CD4-positive, alpha-beta T cell treated with Interferon alpha-2 for 1 hour (primary cell): ENCODE results near the gene ZDHHC11B.
A peak's percentile ranks its signal among the peaks of the same experiment; 100 is the strongest.
"Not testable (repeated sequence)": the region's sequence is repeated elsewhere in the genome, so short reads cannot be mapped to it uniquely, and the experiment has no call there.

ENCODE experiments used
- DNase-seq, 2 donors: peaks; one replicate each; pipeline ENCODE4 v3.0.0-alpha.2; 2020 to 2022

Gene ZDHHC11B

GRCh38 chr5:714215-715118 is 70.1 kb downstream of the ZDHHC11B start:
- not testable (repeated sequence) for DNase-seq

DNA sequence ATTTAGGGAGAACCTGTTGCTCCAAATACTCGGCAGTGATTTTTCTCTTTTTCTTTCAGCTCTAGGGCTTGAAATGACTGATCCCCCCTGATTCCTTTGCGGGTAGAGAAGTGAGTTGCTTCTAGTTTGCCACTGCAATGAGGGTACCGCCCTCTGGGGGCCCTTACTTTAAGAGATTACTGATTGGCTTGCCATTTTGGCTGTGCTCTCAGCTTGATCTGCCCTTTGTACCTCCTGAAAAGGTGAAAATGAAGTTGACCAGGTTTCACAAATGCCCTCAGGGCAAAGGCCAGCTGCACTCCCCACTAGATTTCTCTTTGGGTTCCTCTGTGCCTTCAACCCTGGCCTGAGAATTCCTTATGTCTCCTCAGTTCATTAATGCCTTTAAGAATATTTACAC is 70.8 kb downstream of the ZDHHC11B start:
- not testable (repeated sequence) for DNase-seq

GRCh38 chr5:708848-709517 is 75.5 kb downstream of the ZDHHC11B start:
- not testable (repeated sequence) for DNase-seq

DNA sequence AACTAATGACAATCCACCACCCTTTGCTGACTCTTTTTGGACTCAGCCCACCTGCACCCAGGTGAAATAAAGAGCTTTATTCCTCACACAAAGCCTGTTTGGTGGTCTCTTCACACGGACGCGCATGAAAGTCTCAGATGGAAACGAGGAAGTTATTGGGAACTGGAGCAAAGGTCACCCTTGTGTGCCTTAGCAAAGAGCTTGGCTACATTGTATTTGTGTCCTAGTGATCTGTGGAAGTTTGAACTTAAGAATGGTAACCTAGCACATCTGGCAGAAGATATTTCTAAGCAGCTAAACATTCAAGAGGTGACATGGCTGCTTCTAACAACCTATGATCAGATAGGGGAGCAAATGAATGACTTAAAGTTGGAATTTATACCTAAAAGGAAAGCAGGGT is 76.2 kb downstream of the ZDHHC11B start:
- not testable (repeated sequence) for DNase-seq

DNA sequence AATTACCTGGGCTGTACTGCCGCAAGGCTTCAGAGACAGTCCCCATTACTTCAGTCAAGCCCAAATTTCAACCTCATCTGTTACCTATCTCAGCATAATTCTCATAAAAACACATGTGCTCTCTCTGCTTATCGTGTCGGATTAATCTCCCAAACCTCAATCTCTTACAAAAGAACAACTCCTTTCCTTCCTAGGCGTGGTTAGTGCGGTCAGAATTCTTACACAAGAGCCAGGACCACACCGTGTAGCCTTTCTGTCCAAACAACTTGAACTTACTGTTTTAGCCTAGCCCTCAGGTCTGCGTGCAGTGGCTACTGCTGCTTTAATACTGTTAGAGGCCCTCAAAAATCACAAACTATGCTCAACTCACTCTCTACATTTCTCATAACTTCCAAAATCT is 78.4 kb downstream of the ZDHHC11B start:
- not testable (repeated sequence) for DNase-seq

DNA sequence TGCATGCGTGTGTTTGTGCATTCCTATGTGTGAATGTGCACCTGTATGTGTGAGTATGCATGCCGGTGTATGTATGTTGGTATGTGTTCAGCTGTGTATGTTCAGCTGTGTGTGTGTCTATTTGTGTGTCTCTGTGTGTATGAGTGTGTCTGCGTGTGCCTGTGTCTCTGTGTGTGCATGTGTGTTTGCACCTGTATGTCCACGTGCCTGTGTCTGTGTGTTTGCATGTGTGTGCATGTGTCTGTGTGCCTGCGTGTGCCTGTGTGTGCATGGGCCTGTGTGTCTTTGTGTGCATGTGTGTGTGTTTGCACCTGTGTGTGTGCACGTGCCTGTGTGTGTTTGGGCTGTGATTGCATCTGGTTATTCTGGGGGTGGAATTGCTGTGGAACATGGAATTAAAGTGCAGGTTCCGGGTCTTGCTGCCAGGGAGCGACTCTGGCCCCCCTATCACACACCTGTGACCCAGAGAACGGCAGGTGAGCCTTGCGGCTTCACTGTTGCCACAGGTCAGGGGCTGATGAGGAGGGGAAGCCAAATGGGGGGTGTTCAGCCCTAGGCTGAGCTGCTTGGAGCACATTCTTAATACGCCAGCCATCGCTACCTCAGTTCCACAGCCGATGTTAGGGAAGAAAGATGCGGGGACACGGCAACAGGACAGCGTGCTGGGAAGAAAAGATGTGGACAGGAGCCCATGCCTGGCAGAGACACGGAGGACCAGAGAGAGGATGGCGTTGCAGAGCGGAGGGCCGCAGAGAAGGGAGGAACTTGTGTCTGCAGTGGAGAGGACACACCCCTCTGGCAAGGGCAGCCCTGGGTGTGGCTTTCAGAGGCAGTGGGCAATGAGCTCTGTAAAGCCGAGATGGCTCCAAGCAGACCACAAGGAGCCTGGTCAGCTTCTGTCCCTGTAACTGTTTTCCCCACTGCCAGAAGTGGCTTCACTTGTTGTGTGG is 87.5 kb downstream of the ZDHHC11B start:
- DNase-seq, result not testable (repeated sequence)

DNA sequence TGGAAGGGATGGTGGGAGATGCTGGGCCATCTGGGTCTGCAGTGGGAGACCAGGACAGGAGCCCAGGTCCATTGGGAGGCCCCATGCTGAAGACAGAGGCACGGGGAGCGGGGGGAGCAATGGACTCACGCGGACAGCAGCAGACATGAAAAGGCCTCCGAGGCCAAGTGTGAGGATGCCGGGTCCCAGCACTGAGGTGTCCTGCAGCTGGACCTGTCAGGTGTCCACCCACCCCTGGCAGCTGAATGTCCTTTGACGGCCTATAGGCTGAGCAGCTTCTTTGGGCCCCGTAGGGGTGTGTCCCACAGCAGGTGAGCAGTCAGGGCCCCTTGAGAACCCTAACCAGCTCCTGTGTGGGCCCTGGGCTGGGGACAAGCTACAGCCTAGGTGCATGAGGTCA is 88.3 kb downstream of the ZDHHC11B start:
- not testable (repeated sequence) for DNase-seq

GRCh38 chr5:695475-695874 is 89.1 kb downstream of the ZDHHC11B start:
- not testable (repeated sequence) for DNase-seq

GRCh38 chr5:694042-694431 is 90.5 kb downstream of the ZDHHC11B start:
- DNase-seq, result not testable (repeated sequence)

DNA sequence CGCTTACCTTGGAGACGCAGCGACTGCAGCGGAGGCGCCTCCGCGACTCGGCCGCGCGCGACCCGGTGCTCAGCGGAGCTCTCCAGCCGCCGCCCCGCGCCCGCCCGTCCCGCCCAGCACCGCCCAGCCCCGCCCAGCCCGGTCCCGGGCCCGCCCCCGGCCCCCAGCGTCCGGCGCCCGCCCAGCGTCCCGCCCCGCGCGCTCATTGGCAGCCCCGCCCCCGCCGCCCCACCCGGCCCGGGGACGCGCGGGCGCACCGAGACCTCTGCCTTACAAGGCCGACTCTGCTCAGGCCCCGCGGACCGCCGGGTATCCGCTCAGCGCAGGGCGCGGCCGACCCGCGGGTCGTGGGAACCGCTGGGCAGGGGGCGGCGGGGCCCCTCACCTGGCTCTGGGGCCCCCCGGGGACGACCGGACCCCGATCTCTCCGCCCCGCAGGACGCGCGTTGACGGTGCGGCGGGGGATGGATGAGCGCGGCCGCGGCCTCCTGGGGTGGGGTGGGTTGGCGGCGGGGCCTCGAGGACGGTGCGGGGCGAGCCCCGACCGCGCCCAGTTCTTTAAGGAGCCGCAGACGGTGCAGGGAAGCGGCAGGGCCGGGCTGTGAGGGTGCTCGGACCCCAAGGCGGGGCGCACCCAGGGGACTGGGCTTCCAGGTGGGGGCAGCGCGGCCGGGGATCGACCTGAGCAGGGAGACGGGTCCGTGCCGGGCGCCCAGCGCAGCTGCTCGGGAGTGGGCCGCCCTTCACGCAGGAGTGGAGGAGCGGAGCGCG is 91.1 kb downstream of the ZDHHC11B start, which contains the start of gene TPPP:
TPPP (minus strand) TSS at position 82 of the 771 bp plus-strand sequence. CDS start 15,292 bp downstream, outside the sequence.
- peak; percentile 76 to 88 for DNase-seq

- DNase-seq, result peak in 1 of 2 donors; percentile 44
These were observed 91.9 kb downstream of the ZDHHC11B start for GRCh38 chr5:692529-693041.

- DNase-seq, result no peak
These were observed 92.6 kb downstream of the ZDHHC11B start for GRCh38 chr5:691817-692528.

GRCh38 chr5:691049-691448 is 93.5 kb downstream of the ZDHHC11B start:
- not testable (repeated sequence) for DNase-seq

DNA sequence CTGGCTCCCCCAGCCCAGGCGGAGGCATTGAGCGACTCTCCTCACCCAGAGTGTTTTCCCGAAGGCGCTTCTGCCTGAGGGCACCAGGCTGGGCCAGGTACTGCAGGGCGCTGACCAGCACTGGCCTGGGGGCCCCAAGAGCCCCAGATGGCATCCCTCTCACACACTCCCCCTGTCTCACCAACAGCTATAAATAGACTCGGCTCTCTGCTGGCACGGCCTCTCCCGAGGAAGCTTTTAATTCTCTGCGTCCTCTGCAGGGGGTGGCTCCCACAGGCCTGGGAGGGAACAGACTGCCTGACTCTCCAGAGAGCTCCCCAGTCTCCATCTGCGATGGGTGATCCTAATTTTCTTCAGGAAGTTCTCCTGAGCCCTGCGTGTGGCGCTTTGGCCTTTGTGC is 94.2 kb downstream of the ZDHHC11B start:
- not testable (repeated sequence) for DNase-seq

GRCh38 chr5:688348-689010 is 96.0 kb downstream of the ZDHHC11B start:
- DNase-seq, result not testable (repeated sequence)

GRCh38 chr5:686936-687335 is 97.6 kb downstream of the ZDHHC11B start:
- not testable (repeated sequence) for DNase-seq

DNA sequence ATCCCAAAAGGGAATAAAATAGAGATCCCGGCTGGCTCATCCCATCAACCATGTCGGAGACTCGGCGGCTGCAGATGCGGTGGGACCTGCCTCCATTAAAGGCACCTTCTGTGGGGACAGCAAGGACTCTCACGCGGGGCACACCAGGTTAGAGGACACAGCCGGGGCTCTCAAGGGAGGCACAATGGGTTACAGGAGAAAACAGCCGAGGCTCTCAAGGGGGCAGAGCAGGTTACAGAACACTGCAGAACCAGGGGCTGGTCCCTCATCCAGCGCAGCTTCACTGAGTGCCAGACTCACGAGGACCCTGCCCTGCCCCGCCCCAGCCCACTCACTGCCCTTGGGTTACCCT is 98.4 kb downstream of the ZDHHC11B start:
- DNase-seq, result not testable (repeated sequence)

DNA sequence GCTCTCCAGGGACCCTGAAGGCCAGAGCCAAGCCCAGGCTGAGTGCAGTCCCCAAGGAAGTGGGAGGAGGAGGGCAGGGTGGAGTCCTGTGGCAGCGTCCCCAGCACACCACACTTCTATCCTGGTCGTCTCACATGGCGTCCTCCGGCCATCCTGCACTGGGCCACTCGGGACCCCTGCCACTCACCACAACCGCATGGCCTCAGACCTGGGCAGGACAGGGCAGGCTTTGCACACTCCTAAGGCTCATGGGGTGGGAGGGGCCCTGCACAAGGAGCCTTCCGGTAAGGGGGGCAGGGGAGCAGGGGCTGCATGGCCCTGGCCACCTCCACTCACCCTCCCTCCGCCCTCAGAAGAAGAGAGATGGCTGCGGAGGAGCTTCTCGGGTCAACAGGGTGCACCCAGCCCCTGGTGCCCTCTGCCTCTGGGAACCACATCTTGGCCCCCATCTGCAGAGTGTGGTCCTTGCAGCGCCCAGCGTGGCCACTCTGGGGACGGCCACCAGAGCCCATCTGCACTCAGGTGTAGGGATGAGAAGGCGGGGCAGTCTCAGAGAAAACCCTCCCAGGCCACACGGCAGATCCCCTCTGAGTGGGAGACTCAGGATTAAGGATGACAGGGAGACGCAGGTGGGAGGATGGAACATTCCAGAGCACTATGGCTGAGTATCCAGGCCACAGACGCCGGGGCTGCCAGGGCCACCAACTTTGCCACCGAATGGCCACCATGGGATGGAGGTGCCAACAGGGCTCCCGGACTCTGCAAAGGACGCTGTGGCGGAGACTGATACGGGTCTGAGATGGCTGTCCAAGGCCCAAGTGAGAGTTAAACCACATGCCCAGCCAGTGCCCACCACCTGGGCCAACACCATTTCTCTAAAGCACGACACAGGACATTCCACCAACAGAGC is 99.0 kb downstream of the ZDHHC11B start:
- no peak for DNase-seq

DNA sequence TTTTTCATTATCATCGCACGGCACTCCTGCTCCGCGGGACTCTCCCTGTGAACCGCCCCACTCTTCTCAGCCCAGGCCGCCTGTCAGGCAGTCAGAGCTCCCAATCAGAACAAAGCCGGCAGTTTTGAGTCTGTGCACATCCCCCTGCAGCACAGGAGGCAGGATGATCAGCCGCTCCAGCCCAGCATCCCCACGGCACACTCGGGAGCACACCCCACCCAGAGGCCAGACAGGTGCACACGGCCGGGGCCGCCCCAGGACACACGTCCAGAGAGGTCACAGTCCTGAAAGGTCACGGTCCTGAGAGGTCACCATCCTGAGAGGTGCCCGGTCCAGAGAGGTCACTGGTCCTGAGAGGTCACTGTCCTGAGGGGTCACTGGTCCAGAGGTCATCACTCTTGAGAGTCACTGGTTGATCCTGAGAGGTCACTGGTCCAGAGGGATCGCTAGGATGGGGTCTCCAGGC is 99.7 kb downstream of the ZDHHC11B start:
- no peak for DNase-seq
